HG03280 (cell line): Measurements from ENCODE around the gene PROM1.

Experiments
- ATAC-seq: cut with Tn5 transposase; IDR thresholded peaks from one replicate; pipeline ENCODE4 v1.9.1; 2021; ENCODE audit warnings: mild to moderate bottlenecking, moderate library complexity; ENCODE audit not compliant: unreplicated experiment

The PROM1 gene

DNA sequence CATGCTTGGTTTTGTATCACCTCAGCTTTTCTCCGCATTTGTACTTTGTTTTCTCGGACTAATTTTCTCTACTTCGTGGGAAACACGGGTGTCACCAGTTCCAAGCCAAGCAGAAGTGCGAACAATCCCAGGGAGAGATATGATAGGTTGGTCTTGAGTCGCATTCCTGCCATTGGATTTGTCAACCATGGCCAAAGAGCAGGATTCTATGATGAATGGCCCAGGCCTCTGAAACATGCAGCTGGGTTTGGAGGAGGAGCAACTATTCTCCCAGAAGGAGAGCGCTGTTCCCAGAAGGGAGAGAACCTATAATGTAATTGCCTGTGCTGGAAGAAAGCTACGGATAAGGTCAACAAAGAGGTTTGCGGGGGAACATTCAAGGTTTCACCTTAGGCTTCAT, 135.0 kb downstream of the PROM1 start:
- no peak for ATAC-seq

DNA sequence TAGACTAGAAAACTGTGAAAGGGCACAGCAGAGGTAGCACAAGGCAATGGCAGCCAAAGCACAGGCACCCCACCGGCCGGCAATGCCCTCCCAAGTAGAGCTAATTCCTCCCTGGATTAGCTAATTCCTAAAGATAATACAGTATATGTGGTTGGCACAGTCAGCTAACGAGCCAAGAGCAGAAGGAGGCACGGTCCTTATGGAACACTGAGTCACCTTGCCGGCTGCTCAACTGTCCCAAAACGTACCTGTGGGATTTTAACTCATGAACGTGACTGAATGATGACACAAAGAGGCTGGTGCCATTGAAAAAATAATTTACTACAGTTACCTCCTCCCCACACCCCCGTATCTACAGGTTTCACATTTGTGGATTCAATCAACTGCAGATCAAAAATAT, 136.1 kb downstream of the PROM1 start:
- ATAC-seq, result no peak

GRCh38 chr4:15945516-15945915, 138.3 kb downstream of the PROM1 start:
- ATAC-seq, result no peak

DNA sequence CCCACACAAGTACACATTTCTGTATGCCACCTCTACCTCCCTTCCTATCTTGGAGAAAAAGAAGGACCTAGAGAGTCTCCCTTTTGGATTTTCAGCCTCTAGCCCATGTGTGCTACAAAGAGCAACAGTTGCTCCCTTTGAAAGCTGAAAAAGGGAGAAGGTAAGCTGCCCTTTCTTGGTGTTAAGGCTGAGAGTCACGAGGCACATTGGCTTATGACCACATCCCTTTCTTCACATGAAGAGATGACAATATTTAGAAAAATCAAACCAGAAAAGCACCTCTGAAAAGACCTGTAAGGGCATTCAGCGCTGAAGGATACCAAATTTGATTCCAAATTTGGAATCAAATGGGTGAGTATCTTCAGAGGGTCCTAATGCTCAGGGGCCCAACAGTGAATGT, 138.9 kb downstream of the PROM1 start:
- ATAC-seq, result no peak

GRCh38 chr4:15942283-15942682, 141.5 kb downstream of the PROM1 start:
- ATAC-seq, result no peak

DNA sequence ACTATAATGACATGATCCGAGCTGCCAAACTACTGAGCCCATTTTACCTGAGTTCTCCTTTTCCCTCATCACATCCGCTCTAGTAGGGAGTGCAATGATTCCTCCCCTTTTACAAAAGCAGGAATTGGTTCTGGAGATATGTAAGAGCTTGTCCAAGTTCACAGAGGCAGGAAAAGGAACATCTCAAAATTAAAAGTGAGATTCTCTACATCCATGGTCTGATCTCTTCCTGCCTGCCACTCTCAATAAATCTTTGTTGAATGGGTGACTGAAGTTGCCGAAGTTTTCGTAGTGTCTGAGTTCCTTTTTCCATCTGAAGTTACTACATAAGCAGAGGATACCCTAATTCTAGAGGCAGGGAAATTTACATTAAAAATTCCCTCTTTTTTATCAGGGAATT, 145.2 kb downstream of the PROM1 start, which contains the start of gene FGFBP1:
Gene FGFBP1 (minus strand): TSS at position 101 of the 400 bp plus-strand sequence. CDS start 2,108 bp downstream, outside the sequence.
- ATAC-seq, result no peak

GRCh38 chr4:15938182-15938581, 145.6 kb downstream of the PROM1 start:
- no peak for ATAC-seq

- no peak for ATAC-seq
Observed at GRCh38 chr4:15936495-15936894, 147.3 kb downstream of the PROM1 start.

DNA sequence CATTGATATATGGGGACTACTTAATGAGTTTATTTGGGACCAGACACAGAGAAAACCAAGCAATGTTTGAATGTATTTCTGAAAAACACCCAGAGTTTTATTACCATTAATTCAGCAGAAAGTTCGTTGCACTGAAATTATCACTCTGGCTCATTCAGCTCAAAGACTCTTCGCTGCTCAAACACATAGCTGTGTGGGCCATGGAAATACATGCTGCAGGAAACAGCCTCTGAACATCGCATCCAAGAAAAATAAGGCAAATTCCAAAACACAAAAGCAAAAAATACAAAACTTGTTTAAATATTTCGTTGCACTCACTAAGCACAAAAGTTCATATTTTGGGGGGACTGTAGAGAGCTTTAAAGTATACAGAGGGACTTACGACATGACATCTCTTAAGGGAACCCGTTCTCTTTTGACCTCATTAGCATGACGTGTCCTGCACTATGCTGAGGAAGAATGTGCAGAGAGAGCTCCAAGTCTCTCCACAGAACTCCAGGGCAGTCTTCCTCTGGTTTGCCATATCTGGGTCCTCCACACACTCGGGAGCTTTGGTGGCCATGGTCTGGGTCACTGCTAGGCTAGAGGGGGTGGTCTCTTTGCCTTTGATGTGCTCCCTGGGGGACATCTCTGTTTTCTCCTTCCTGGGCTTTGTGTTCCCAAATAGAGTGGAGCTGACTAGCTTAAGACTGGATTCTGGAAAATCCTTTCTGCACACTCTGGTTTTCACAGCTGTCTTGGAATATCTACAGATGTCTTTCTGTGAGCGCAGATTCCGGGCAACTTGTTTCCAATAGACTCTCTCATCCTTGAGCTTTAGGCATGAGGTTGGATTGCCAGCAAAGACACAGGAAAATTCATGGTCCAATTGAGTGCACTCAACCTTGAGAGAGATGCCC, 148.1 kb downstream of the PROM1 start:
- ATAC-seq, result no peak

GRCh38 chr4:15934259-15934658, 149.6 kb downstream of the PROM1 start:
- ATAC-seq, result no peak

DNA sequence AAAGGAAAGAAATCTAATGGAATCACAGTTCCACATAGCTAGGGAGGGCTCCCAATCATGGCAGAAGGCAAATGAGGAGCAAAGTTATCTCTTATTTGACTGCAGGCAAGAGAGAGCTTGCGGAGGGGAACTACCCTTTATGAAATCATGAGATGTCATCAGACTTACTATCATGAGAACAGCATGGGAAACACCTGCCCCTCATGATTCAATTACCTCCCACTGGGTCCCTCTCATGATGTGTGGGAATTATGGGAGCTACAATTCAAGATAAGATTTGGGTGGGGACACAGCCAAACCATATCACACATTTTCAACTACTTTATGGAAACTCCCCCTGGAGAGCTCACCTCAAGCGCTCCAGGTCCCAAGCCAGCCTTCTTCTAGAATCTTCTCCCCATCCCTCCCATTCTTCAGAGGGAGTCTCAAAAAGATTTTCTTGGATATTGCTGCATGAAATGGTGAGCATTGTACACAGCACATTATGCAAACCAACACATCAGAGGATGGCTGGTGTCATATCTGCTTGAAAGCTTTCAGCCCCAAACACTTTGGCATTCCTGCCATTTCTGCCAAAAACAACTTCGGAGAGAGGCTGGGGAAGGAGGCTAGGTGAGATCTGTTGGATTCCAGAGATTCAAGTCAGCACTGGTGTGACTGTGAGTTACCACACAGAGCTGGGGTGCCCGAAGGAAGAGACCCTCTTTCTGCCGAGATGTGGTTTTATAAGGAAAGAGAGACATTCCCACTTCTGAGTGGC, 152.2 kb downstream of the PROM1 start:
- no peak for ATAC-seq

- ATAC-seq, result no peak
Observed at GRCh38 chr4:15930314-15930713, 153.5 kb downstream of the PROM1 start.

GRCh38 chr4:15929540-15929939, 154.3 kb downstream of the PROM1 start:
- no peak for ATAC-seq

DNA sequence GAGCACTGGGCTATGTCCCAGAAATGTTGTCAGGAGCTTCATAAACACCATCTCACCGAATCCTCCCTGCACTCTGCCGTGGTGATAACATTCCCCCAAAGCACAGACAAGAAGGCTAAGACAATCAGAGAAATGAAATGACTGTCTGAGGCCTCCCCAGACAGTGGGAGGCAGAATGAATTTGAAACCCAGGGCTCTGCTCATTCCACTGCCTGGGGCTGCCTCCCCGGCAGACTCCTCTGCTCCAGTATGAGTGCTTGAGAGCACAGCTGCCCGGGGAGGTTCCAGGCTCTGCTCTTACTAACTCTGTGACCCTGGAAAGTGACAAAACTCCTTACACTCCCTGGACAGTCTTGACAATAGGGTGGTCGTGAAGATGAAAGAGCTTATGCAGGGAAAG, 154.9 kb downstream of the PROM1 start:
- ATAC-seq, result no peak

DNA sequence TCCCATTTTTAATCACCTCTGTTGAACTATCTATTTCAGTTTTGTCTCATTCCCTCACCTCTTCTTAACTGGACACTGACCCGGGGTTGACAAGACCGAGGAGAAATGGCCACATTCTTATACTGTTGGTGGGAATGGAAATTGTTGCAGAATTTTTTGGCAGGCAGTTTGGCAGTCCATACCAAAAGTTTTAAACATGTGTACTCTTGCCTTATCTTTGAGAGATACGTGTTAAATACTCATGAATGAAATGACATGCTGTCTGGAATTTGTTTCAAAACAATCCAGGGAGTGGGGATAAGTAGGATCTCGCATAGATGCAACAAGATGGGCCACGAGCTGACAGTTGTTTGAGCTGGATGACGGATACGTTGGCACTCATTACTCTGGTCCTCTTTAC, 157.3 kb downstream of the PROM1 start:
- ATAC-seq, result no peak

GRCh38 chr4:15925830-15926229, 158.0 kb downstream of the PROM1 start:
- ATAC-seq, result no peak

DNA sequence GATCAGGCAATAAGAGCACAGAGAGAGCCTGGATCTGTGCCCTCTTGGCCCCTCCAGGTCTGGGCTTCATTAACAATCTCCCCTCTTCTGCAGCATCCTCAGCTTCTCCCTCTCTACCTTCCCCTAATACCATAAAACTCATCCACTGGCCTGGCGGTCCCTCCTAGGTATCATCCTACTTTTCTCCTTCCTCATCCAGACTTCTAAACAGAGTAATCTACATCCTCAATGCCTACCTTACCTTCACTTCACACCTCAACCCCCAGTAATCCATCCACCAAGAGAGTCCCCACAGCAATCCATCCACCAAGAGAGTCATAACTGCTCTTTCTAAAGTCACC, 162.3 kb downstream of the PROM1 start:
- no peak for ATAC-seq

- no peak for ATAC-seq
Observed at GRCh38 chr4:15920723-15921591, 162.9 kb downstream of the PROM1 start.

GRCh38 chr4:15918484-15919129, 165.2 kb downstream of the PROM1 start:
- no peak for ATAC-seq
